Activated CD8-positive, alpha-beta memory T cell treated with anti-CD3 and anti-CD28 coated beads, Interleukin-2, amount 50 U/mL, for 24 hours (primary cell): ENCODE results near the gene PARD6G.

Experiments used
- DNase-seq: peaks from one replicate; pipeline ENCODE4 v3.0.0-alpha.2; 2020; ENCODE audit errors: extremely low read depth

The PARD6G gene

DNA sequence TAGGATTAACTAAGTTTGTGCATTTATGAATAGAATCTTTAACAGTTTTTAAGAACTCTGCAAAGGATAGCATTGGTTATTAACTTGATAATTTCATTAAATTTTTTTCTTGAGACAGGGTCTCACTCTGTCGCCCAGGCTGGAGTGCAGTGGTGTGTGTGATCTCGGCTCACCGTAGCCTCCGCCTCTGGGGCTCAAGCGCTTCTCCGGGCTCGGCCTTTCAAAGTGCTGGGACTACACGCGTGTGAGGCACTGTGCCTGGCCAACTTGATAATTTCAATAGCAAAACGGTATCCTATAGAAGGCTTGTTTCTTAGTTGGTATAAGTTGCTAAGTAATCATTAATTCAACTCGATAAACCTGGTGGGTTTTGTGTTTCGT, 100.3 kb downstream of the PARD6G start:
- no peak for DNase-seq

DNA sequence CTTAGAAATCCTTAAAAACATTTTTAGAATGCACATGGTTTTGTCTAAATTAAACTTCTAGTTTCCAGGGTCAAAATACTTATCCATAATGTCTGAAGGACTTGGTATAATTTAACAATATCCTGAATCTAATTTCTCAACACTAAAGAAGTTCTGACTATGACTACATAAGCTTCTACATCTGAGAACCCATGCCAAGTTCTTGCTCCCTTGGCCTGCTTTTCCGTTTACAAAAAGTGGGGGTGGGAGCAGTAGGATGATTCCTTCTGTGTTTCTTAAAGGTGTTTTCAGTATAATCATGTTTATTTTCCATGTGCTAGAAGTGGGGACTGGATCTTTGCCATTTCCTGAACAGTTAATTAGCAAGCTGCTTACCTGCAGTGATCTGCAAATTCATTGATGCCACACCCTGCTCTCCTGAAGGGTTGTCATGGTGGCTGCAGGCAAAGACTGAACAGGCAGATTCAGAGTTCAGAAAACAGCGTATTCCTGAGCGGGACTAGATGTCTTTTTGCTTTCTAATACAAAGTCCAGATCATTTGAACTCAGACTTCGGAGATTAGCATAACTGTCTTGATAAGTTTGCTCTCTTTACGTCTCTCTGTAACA, 102.0 kb downstream of the PARD6G start:
- DNase-seq, result no peak

DNA sequence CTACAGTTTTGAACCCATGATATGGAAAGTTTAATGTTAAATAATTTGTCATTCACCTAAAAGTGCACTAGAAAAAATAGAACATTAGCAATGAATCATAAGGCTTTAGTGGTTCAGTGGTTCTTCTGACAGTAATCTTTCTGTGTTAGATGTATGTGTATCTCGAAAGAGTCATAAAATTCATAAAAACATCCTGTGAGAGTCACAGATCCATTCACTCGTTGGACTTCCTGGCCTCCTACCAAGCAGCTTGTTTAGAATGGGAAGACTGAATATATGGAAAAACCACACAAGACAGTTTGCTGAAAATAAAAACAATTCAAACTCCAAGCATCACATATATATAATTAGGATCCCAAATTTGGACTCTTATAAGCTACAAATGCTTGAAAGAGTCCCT, 103.4 kb downstream of the PARD6G start:
- DNase-seq, result no peak

DNA sequence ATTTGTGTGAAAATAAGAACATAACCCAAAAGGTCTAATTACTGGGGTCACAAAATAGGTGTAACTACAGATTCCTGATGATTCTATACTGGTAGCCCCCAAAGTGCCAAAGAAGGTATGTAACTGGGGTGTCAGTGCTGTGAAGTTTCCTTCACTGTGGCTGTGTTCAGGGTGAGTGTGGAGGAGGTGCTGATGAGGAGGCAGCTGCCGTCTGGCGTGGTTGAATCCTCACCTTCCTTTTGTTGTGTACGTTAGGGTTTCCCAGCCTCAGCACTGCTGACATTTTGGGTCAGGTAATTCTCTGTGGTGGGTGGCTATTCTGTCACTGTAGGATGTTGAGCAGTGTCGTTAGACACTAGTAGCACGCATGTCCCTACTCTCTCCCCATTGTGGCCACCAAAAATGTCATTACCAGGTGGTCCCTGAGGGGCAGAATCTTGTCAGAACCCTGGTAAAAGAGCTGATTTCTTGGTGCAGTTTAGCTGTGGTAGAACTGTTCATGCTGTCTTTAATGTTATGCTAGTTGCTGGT, 106.8 kb downstream of the PARD6G start:
- no peak for DNase-seq

DNA sequence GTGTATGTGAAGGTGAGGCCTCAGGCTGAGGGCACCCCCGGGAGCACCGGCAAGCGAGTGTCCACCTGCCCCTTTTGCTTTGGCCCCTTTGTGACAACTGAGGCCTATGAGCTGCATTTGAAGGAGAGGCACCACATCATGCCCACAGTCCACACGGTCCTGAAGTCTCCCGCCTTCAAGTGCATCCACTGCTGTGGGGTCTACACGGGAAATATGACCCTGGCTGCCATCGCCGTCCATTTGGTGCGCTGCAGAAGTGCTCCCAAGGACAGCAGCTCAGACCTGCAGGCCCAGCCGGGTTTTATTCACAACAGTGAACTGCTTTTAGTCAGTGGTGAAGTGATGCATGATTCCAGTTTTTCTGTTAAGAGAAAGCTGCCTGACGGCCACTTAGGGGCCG, 109.3 kb downstream of the PARD6G start:
- no peak for DNase-seq

DNA sequence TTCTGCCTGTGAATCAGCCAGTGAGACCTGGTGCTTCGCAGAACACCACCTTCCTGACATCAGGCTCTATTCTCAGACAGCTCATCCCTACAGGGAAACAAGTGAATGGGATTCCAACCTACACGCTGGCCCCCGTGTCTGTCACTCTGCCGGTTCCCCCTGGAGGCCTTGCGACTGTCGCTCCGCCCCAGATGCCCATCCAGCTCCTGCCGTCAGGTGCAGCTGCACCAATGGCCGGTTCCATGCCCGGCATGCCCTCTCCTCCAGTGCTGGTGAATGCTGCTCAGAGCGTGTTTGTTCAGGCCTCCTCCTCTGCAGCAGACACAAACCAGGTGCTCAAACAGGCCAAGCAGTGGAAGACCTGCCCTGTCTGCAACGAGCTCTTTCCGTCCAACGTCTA, 110.2 kb downstream of the PARD6G start:
- no peak for DNase-seq

DNA sequence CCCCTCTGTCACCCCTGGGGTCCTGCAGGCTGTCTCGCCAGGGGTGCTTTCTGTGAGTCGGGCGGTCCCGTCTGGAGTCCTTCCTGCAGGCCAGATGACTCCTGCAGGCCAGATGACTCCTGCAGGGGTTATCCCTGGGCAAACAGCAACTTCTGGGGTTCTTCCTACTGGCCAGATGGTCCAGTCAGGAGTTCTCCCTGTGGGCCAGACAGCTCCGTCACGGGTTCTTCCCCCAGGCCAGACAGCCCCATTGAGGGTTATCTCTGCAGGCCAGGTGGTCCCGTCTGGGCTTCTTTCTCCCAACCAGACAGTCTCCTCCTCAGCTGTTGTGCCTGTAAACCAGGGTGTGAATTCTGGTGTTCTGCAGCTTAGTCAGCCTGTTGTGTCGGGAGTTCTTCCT, 110.6 kb downstream of the PARD6G start:
- DNase-seq, result no peak

DNA sequence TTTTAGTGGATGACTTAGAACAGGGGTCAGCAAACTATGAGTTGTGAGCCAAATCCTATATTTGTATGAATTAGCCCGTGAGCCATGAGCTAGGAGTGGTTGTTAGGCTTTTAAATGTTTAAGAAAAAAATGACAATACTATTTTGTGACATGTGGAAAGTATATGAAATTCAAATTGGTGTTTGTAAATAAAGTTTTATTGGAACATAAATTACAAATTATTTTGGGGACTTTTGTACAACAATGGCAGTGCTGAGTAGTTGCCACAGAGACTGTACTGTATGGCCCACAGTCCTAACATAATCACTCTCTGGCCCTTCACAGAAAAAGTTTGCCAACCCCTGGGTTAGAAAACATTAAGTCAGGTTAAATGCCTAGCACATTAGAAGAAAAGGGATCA, 112.2 kb downstream of the PARD6G start:
- DNase-seq, result no peak

DNA sequence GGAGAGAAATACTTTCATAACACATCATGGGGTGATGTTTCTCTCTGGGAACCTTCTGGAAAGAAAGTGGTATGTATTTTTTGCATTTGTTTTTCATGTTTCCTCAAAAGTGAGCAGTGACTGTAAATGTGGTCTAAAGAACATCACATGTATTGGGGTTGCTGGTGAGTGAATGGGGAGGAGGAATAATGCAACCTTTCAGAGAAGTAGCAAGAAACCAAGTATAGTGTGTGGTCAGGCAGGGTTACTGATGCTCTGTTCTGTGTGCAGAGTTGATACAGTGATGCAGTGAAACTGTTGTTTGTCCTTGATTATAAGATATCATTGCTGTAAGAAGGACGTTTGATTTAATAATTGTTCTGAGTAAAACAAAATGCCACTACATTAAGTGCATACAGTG, 114.2 kb downstream of the PARD6G start:
- DNase-seq, result no peak

DNA sequence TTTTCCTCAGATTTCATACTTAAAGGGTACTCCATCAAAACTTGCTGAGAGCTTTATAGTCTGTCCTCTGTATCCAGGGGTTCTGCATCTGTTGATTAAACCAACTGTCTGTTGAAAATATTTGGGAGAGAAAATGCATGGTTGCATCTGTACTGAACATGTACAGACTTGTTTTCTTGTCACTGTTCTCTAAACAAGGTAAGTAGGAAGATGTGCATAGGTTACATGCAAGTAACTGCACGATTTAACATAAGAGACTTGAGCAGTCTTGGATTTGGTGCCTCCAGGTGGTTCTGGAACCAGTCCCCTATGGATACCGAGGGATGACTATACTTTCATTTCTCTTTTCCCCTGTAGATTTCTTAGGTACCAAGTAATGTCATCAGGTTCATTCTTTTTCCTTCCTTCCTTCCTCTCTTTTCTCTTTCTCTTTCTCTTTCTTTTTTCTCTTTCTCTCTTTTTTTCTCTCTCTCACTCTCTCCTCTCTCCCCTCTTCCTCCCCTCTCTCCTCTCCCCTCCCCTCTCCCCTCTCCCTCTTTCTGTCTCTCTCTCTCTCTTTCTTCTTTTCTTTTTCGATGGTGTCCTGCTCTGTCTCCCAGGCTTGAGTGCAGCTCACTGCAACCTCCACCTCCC, 115.0 kb downstream of the PARD6G start:
- DNase-seq, result no peak

DNA sequence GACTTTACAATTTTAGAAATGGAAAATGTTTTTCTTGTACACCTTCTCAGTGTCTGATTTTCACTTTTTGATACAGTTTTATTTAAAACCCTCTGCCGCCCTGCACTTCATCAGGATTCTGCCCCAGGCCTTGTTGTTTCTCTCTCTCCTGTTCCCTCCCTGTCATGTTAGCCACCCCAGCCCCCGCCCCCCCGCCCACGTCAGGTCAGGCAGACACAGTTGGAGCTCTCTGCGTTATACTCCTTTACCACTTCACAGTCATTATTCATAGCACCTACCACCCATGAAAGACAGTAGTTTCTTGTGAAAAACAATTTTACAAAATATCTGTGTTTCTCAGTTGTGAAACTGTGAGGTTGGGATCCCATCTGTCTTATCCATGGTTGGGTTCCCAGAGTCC, 116.8 kb downstream of the PARD6G start:
- DNase-seq, result no peak

DNA sequence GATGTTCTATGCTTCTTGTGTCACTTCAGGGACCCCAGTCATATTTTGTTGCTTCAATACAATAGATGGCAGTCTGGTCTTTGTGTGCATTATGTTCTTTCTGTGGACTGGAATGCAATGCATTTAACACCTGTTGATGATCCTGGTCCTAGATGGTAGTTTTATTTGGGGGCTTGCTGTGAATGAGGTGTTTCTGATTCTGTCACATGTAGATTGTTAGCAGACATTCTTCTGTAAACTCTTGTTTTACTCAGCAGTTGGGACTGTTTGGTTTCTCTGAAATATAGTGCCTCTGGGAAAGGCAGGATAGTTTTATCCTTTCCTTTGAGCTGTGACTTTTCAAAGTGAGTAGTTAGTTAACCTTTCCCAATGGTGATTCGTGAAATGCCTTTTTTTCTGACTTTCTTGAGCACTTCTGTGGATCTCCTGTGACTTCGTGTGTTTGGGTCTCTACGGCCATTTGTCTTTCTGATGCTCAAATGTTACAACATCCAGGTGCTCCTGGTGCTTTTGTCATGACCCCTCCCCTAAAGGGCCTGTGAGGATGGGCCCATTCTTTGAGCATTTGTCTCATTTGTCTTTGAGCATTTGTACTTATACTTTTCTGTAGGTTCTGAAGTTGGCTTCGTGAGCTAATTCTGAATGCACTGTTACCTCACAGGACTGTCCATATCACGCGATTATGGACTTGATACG, 117.5 kb downstream of the PARD6G start:
- DNase-seq, result no peak

DNA sequence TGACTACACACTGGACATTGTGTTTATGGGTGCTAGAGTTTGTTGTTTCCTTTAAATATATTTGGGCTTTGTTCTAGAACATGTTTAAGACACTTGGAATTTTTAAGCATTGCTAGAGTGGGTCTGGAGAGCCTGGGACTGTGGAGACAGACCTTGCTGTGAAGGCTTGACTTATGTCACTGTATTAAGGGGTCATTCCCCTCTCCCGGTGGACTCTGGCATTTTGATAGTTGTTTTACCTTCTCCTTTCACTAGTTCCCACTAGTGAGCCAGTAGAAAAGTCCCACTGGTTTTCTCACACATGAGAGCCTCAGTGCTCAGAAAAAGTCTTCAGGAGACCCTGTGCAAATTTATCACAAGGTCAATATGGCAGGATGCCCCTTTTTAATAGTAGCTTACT, 119.7 kb downstream of the PARD6G start:
- DNase-seq, result no peak

DNA sequence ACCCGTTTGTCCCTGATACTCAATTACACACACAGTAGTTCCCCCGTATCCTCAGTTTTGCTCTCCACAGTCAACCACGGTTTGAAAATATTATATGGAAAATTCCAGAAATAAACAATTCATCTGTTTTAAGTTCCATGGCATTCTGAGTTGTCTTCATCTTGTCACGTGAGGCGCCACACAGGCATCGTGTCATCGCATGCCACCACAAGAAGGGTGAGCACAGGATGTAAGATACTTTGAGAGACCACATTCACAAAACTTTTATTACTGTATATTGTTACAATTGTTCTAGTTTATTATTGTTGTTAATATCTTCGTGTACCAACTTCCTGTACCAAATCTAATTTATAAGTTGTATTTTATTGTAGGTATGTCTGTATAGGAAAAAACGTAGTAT, 120.5 kb downstream of the PARD6G start:
- DNase-seq, result no peak

DNA sequence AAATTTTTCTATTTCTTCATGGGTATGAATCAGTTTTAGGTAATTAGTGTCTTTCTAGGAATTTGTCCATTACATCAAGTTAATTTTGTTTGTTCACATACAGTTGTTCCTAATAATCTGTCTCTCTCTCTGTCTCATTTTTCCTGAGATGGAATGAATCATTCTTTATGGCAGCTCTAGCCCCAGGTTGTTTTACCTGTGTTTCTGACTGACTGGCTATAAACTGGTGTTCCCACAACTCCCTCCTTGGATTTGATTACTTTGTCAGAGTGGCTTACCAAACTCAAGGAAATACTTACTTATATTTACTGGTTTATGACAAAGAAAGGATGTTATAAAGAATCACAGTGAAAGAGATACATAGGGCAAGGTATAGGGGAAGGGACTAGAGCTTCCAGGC, 123.2 kb downstream of the PARD6G start:
- no peak for DNase-seq

DNA sequence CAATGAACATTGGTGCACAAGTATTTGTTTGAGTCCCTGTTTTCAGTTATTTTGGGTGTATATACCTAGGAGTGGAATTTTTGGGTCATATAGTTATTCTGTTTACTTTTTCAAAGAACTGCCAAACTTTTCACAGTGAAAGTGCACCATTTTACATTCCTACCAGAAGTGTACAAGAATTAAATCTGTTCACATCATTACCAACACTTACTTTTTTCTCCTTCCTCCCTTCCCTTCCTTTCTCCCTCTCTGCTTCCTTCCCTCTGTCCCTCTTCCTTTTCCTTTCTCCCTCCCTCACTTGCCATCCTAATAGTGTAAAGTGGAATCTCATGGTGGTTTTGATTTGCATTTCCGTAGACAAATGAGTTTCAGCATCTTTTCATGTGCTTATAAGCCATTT, 126.4 kb downstream of the PARD6G start:
- DNase-seq, result no peak

DNA sequence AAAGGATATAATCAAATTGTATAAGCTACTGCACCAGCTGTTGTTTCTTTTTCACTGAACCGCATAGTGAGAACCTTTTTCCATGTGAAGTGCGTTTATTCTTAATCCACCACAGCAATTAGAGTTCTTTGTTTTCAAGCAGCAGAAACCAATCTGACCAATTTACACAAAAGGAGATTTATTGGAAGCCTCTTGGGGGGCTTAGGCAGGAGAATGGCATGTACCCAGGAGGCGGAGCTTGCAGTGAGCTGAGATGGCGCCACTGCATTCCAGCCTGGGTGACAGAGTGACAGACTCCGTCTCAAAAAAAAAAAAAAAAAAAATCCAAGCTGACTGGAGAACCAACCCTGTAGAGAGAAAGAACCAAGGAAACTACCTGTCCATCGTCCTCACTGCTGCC, 128.2 kb downstream of the PARD6G start:
- DNase-seq, result no peak

DNA sequence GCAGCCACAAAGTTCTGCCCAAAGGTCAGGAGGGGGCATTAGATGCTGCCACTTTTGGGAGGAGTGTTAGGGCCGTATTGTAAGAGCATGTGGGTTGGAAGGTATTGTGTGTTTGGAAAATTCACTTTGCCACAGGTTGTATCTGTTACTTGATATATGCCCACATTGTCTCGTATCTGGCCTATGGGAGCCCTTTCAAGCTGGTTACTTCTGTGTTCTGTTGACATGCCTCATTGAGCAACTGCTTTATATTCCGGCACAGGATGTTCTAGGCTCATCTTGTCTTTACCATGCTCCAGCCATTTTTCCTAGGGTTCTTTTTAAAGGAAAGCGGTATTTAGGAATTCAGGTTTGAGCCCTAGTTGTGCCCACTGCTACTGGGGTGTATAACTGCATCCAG, 132.3 kb downstream of the PARD6G start:
- no peak for DNase-seq

DNA sequence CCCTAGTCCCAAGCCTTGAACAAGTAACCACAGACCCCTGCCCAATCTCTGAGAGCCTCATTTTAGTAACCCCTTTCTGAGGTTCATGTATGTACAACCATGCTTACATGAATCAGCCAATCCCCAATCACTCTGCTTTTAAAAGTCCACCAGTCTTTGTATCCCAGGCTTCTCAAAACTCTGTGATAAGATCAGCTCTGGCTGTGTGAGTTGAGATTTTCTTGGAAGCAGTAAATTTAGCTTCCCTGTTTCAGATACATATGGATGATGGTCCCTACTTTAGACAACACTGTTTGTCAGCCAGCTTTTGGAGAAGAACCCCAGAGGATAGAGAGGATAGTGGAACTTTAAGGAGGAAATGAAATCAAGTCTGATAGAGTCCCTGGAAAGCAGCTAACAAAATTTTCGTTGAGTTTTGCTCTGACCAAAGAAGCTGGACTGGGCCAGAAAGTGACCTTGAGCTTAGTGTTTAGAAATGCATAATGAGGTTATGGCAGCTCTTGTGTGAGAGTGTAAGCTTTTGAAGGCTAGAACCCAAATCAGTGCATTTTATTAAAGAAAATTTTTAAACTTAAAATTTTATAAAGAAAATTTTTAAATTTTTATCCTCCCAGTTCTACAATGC, 134.6 kb downstream of the PARD6G start:
- no peak for DNase-seq

DNA sequence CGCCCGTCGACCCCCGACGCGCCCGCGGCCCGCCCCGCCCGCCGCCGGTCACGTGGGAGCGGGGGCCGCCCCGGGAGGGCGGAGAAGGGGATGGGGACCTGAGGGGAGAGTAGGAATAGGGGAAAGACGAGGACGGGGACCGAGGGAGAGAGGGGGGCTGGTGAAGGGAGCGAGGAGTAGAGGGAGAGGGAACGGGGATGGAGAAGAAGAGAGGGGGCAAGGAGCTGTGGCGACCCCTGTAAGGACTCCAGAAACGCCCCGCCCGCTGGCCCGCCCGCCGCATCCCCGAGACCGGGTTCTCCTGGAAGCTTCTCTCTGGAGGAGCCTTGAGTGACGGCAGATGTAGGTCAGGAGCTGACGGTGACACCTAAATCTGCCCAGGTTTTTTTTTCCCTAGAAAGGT, 137.6 kb downstream of the PARD6G start:
- DNase-seq, result no peak

DNA sequence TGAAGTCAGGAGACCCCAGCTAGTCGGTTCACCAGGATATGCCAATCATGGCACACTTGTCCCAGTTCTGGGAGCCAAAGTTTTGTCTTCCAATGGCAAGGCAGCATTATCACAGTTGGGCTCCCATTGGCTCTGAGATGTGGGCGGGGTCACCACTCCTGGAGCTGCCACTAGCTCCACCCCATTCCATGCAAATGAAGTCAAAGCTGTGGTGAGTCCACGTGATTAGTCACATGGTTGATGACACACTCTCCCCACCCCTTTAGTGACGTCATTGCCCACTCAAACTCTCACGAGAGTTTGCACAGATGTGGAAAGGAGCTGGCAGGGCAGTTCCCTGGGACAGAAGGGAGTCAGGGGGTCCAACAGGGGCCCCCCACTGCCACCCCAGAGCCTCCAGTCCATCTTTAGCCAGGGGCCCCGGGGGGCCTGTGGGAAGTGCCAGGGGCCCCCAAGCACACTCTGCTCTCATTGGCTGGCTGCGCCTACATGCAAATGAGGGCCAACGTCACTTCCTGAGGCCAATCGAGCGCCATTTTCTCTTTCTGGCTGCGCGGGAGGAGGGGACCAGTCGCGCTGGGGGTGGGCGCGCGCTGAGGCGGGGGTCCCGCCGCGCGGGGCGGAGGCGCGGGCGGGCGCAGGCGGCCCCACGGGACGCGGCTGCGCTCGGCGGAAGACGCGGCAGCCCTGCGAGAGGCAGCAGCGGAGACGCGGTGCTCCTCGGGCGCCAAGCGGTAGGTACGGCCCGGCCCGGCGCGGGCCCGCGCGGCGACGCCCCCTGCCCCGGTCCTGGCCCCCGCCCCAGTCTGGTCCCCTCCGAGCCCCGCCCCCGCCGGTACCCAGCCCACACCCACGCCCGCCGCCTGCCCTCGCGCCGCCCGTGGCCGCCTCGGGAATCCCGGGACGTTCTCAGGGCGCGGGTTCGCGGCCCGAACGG, 138.3 kb downstream of the PARD6G start, which contains the start of gene ADNP2:
TSS of gene ADNP2 (plus strand) at position 524 of the 937 bp plus-strand sequence. CDS start 8,281 bp downstream, outside the sequence.
- peak; percentile 63 for DNase-seq

DNA sequence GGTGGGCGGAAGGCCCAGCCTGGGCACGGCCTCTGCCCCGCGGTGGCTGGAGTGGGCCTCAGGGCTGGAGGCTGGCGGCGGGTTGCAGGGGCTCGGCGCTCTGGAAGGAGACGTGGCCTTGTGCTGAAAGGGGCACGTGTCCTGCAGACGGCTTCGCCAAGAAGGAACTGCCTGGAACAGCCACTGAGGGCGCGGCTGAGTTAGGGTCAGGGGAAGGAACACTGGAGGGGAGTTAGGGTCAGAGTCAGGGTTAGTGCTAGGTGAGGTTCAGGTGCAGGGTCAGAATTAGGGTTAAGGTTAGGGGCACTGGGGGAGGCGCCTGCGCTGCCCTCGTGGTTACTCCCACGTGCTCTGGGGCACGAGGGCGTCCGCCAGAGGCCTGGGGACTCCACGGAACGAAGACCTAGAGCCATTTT, 139.2 kb downstream of the PARD6G start:
- no peak for DNase-seq
